Lower leg skin (tissue), 4 donors: ENCODE results near the gene RHOJ. TPM values are rescaled to one million over a fixed set of nuclear protein-coding genes. Genes with fewer than 3 reads are reported as not detected.

ENCODE experiments used
- DNase-seq, 2 donors: peaks; one replicate each; pipeline ENCODE4 v3.0.0-alpha.2; 2019; ENCODE audit warnings: low spot score in 2 of 2
- H3K4me3 ChIP-seq: fragments of 200-600 bp; sonication (generic); 2 replicates; pipeline ENCODE4 v1.5.1; 2017; ENCODE audit warnings: mild to moderate bottlenecking, low read depth; ENCODE audit not compliant: poor library complexity, severe bottlenecking
- CTCF ChIP-seq, 3 donors: fragments of 450-650 bp; IDR thresholded peaks; one replicate each; pipeline ENCODE4 v1.5.1; 2016; ENCODE audit warnings: antibody characterized with exemption in 3 of 3, mild to moderate bottlenecking in 3 of 3, moderate library complexity in 2 of 3
- POLR2A ChIP-seq, 2 donors: fragments of 450-650 bp; IDR thresholded peaks; one replicate each; pipeline ENCODE4 v1.6.1; 2016 to 2017; ENCODE audit warnings: antibody characterized with exemption in 2 of 2, mild to moderate bottlenecking in 1 of 2, moderate library complexity in 1 of 2
- WGBS, 2 donors: methylation state at CpG; one replicate each; pipeline ENCODE4 v1.1.5; 2018; 5-methylcytosine and 5-hydroxymethylcytosine counted together
- intact Hi-C: fragments of 100-400 bp; cut with DNase I; formaldehyde crosslinking; loops from one replicate; pipeline ENCODE4 v1.15.0; 2023; ENCODE audit warnings: low total_unique reads
- total RNA-seq, 4 donors: library from RNA; depleted of rRNA; stranded (reverse); fragments of >200 nt; gene quantifications; one replicate each; pipeline ENCODE4 v1.1.0, GENCODE V29; 2016

RHOJ gene
- total RNA-seq, 4 donors from 2014 or later, result 0.65 to 5.5 (median 1.3) TPM

GRCh38 chr14:63182968-63183367, 21.3 kb upstream of the RHOJ start:
- no peak for DNase-seq
- TF ChIP-seq POLR2A (IDR thresholded peaks at IDR 0.05), result no peak
- no peak for TF ChIP-seq CTCF (IDR thresholded peaks at IDR 0.05)
- intact Hi-C loops, result no loop called here
- 73 to 81% methylated on average over 3 of the region's 3 CpGs for WGBS, 2 donors
- no peak overlapping the region for H3K4me3 ChIP-seq

GRCh38 chr14:63186453-63186852, 17.8 kb upstream of the RHOJ start:
- no peak for DNase-seq
- 51 to 56% methylated on average over 1 of the region's 1 CpG for WGBS, 2 donors
- no peak for TF ChIP-seq CTCF (IDR thresholded peaks at IDR 0.05)
- TF ChIP-seq POLR2A (IDR thresholded peaks at IDR 0.05), result no peak
- no peak overlapping the region for H3K4me3 ChIP-seq
- intact Hi-C loops, result no loop called here

- WGBS, 2 donors, result 92 to 96% methylated on average over 3 of the region's 3 CpGs
- no peak for DNase-seq
- H3K4me3 ChIP-seq, result no peak overlapping the region
- intact Hi-C loops, result no loop called here
- TF ChIP-seq POLR2A (IDR thresholded peaks at IDR 0.05) (no peak), CTCF (IDR thresholded peaks at IDR 0.05) (no peak)
Observed at GRCh38 chr14:63191211-63191610, 13.0 kb upstream of the RHOJ start.

DNA sequence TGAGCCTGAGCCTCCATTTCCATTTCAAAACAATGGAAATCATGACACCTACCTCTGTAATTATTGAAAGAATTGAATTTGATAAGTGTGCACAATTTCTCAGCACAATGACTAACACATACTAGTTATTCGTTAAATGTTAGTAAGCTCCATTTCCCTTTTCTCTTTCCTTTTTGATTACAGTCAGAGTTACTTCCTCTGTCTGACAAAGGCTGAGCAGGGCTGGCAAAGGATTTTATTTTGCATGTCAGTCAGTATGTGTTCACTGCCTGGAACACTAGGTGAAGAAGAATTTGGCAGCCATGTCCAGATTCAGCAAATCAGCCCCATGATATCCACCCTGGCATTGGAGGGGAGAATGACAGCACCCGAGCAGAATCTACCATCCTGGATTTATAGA, 12.2 kb upstream of the RHOJ start:
- DNase-seq, result no peak
- intact Hi-C loops, result no loop called here
- H3K4me3 ChIP-seq, result no peak overlapping the region
- TF ChIP-seq POLR2A (IDR thresholded peaks at IDR 0.05), result no peak
- TF ChIP-seq CTCF (IDR thresholded peaks at IDR 0.05), result no peak
- 19 to 29% methylated on average over 2 of the region's 2 CpGs for WGBS, 2 donors

GRCh38 chr14:63193236-63193635, 11.0 kb upstream of the RHOJ start:
- no peak overlapping the region for H3K4me3 ChIP-seq
- 89 to 96% methylated on average over 2 of the region's 2 CpGs for WGBS, 2 donors
- TF ChIP-seq POLR2A (IDR thresholded peaks at IDR 0.05) (no peak), CTCF (IDR thresholded peaks at IDR 0.05) (no peak)
- DNase-seq, result no peak
- intact Hi-C loops, result no loop called here

- 81 to 83% methylated on average over 5 of the region's 5 CpGs for WGBS, 2 donors
- intact Hi-C loops, result no loop called here
- no peak for TF ChIP-seq POLR2A (IDR thresholded peaks at IDR 0.05)
- no peak for TF ChIP-seq CTCF (IDR thresholded peaks at IDR 0.05)
- H3K4me3 ChIP-seq, result no peak overlapping the region
- DNase-seq, result no peak
Observed at GRCh38 chr14:63200035-63200740, 4.1 kb upstream of the RHOJ start.
